Heart left ventricle (tissue), 16 donors: ENCODE measurements around the gene PDGFD. TPM values are rescaled to one million over a fixed set of nuclear protein-coding genes. Genes with fewer than 3 reads are reported as not detected.
"Not testable (repeated sequence)": the region's sequence is repeated elsewhere in the genome, so short reads cannot be mapped to it uniquely, and the experiment has no call there.

Experiments used
- ATAC-seq, 4 donors: fragments of 200-7000 bp; cut with Tn5 transposase; one replicate each; pipeline ENCODE4 v1.9.1; 2020 to 2022; ENCODE audit warnings: moderate library complexity in 4 of 4, mild to moderate bottlenecking in 3 of 4, moderate number of reproducible peaks in 1 of 4
- DNase-seq, 5 donors: peaks; one replicate each; pipeline ENCODE4 v3.0.0-alpha.2; 2020
- H3K27ac ChIP-seq, 12 donors: fragments of 200-600 bp; sonication (generic) in 4 of 12; one replicate each; pipeline versions ENCODE4 v1.5.0 to v1.8.0; 2016 to 2022; ENCODE audit warnings: mild to moderate bottlenecking in 2 of 12
- H3K27me3 ChIP-seq, 9 donors: fragments of 200-600 bp; sonication (generic) in 2 of 9; one replicate each; pipeline versions ENCODE4 v1.5.1 to v1.8.0; 2016 to 2022; ENCODE audit warnings: mild to moderate bottlenecking in 3 of 9
- H3K36me3 ChIP-seq, 9 donors: fragments of 200-600 bp; sonication (generic) in 2 of 9; one replicate each; pipeline versions ENCODE4 v1.5.0 to v1.8.0; 2018 to 2022; ENCODE audit warnings: mild to moderate bottlenecking in 2 of 9
- H3K4me1 ChIP-seq, 12 donors: fragments of 200-600 bp; sonication (generic) in 4 of 12; one replicate each; pipeline versions ENCODE4 v1.5.0 to v1.8.0; 2016 to 2022; ENCODE audit warnings: mild to moderate bottlenecking in 3 of 12
- H3K4me3 ChIP-seq, 12 donors: fragments of 200-600 bp; sonication (generic) in 4 of 12; one replicate each; pipeline versions ENCODE4 v1.5.0 to v1.8.0; 2017 to 2022; ENCODE audit warnings: mild to moderate bottlenecking in 9 of 12, moderate library complexity in 4 of 12
- H3K9me3 ChIP-seq, 12 donors: fragments of 200-600 bp; sonication (generic) in 4 of 12; one replicate each; pipeline versions ENCODE4 v1.5.0 to v1.8.0; 2016 to 2022; ENCODE audit warnings: mild to moderate bottlenecking in 1 of 12
- POLR2A ChIP-seq, 2 donors: fragments of 450-650 bp; IDR thresholded peaks; one replicate each; pipeline ENCODE4 v1.6.1; 2017; ENCODE audit warnings: antibody characterized with exemption in 2 of 2, mild to moderate bottlenecking in 2 of 2, moderate library complexity in 2 of 2
- WGBS, 4 donors: extraction: QIAGEN DNeasy Blood & Tissue Kit in 2 of 4; methylation state at CpG; one replicate each; pipeline versions ENCODE4 v1.1.5 to v1.1.7; 2013 to 2018; 5-methylcytosine and 5-hydroxymethylcytosine counted together
- intact Hi-C, 10 donors: fragments of 100-400 bp; cut with DNase I; formaldehyde crosslinking; loops; one replicate each; pipeline versions ENCODE4 v1.11.1 to v1.14.2; 2022
- polyA plus RNA-seq, 2 donors: library from polyadenylated mRNA; stranded (reverse); fragments of 200-250 nt; gene quantifications; one replicate each; pipeline ENCODE4 v1.2.3, GENCODE V29; 2013
- total RNA-seq, 9 donors: library from RNA; depleted of rRNA in 2 of 9; stranded (reverse); fragments of >200 nt in 2 of 9; fragmentation: NEBNext Ultra II Directional in 3 of 9; extraction: Animal tissue kit (Norgen Biotek cat#: 25700) in 3 of 9; gene quantifications; one replicate each; pipeline versions ENCODE4 v1.1.0 to v1.2.4, GENCODE V29; 2016 to 2023
- TF ChIP-seq, protein P1 (sequence below), 12 donors: fragments of 200-600 bp; sonication (generic) in 4 of 12; IDR thresholded peaks; one replicate each; pipeline versions ENCODE4 v1.5.0 to v1.8.0; 2018 to 2022; ENCODE audit warnings: antibody characterized with exemption in 12 of 12, mild to moderate bottlenecking in 5 of 12
- donor health status: ischemic (EF 13 %, LVEDD 7.1; RV severe dilation, severe dysfunction).
- donor health status: healthy with polysubstance abuse.
- donor health status: DM: no; HTN: yes; CAD: no.
- donor health status: DM: no; HTN: no; CAD: no.
- donor health status: ischemic (EF 25% LVEDD 6.9; RV normal size, moderate dysfunction).
- donor health status: ischemic (EF 25% LVEDD 5.7; RV mildly dilated, moderate dysfunction).
- donor health status: healthy.
- donor health status: DM: yes; HTN: yes; CAD: no.
- donor health status: ischemic (EF 35%, LVEDD 5.7; RV mildly dilated, moderate dysfunction).
- donor health status: nonischemic (EF 11% LVEDD 7.7; RV severe dilation, severe dysfunction).
- donor health status: DM: yes; HTN: yes; CAD: no.
- donor health status: PGD.
- donor health status: ischemic (EF 29% LVEDD 5.4; RV normal size, mild dysfunction).
- donor health status: nonischemic (EF 23%, LVEDD 6.1; RV moderate dilation, normal function).

The PDGFD gene
- total and polyA plus RNA-seq, 11 donors: 3.6 to 24.6 (median 15.3) TPM

DNA sequence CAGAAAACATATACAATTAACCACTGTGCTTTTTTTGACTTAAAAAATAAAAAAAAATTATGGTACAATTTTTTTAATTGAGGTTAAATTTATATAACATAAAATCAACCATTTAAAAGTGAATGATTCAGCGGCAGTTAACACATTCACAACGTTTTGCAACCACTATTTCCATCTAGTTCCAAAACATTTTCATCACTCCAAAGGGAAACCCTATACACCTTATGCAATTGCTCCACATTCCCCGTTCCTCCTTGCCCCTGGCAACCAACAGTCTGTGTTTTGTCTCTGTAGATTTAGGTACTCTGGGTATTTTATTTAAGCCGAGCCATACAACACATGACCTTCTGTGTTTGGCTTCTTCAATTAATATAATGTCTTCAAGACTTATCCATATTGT, 112.2 kb downstream of the PDGFD start:
- H3K9me3 ChIP-seq: peaks cover 0 to 4% (median 0%) of the 10 kb centered on the region in 12 donors
- no peaks in the 10 kb centered on the region for H3K27me3 ChIP-seq
- no peak overlapping the region for H3K27ac ChIP-seq
- peaks cover 0 to 11% (median 0%) of the 10 kb centered on the region in 12 donors for H3K4me1 ChIP-seq
- H3K36me3 ChIP-seq: no peaks in the 10 kb centered on the region
- DNase-seq (no peak), ATAC-seq (no peak)
- intact Hi-C loops: no loop called here
- no peak overlapping the region for H3K4me3 ChIP-seq
- WGBS, 4 donors: 86 to 93% (median 88%) methylated on average over 4 of the region's 4 CpGs
- no peak for TF ChIP-seq POLR2A (IDR thresholded peaks at IDR 0.05)
- TF ChIP-seq, protein P1, sequence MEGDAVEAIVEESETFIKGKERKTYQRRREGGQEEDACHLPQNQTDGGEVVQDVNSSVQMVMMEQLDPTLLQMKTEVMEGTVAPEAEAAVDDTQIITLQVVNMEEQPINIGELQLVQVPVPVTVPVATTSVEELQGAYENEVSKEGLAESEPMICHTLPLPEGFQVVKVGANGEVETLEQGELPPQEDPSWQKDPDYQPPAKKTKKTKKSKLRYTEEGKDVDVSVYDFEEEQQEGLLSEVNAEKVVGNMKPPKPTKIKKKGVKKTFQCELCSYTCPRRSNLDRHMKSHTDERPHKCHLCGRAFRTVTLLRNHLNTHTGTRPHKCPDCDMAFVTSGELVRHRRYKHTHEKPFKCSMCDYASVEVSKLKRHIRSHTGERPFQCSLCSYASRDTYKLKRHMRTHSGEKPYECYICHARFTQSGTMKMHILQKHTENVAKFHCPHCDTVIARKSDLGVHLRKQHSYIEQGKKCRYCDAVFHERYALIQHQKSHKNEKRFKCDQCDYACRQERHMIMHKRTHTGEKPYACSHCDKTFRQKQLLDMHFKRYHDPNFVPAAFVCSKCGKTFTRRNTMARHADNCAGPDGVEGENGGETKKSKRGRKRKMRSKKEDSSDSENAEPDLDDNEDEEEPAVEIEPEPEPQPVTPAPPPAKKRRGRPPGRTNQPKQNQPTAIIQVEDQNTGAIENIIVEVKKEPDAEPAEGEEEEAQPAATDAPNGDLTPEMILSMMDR (IDR thresholded peaks at IDR 0.05): no peak

DNA sequence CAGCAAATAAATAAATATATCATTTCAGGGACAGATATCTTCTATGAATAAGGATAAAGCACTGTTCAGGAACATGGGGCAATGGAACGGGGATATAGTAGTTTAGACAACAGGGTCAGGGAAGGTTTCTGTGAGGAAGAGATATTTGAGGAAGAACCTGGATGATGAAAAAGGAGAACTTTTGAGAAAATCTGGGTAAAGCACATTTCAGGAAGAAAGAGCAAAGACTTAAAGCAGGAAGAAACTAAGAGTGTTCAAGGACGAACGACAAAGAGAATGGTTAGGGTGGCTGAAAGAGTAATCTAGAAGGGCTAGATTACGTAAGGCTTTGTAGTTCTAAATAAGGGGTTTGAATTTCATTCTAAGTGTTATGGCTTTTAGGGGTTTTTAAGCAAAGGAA, 114.8 kb downstream of the PDGFD start:
- Histone ChIP-seq H3K36me3 (no peaks in the 10 kb centered on the region), H3K27ac (no peak overlapping the region), H3K4me1 (peaks cover 0 to 11% (median 0%) of the 10 kb centered on the region in 12 donors), H3K27me3 (no peaks in the 10 kb centered on the region), H3K4me3 (no peak overlapping the region), H3K9me3 (peaks cover 0 to 6% (median 0%) of the 10 kb centered on the region in 12 donors)
- intact Hi-C loops: no loop called here
- 68 to 92% (median 90%) methylated on average over 4 of the region's 4 CpGs for WGBS, 4 donors
- TF ChIP-seq POLR2A (IDR thresholded peaks at IDR 0.05): no peak
- DNase-seq (no peak), ATAC-seq (no peak)

DNA sequence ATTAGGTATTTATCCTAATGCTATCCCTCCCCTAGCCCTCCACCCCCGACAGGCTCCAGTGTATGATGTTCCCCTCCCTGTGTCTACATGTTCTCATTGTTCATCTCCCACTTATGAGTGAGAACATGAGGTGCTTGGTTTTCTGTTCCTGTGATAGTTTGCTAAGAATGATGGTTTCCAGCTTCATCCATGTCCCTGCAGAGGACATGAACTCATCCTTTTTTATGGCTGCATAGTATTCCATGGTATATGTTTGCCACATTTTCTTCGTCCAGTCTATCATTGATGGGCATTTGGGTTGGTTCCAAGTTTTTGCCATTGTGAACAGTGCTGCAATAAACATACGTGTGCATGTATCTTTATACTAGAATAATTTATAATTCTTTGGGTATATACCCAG, 117.1 kb downstream of the PDGFD start:
- H3K9me3 ChIP-seq, DNase-seq, H3K4me3 ChIP-seq, ATAC-seq, H3K36me3 ChIP-seq, H3K27ac ChIP-seq, intact Hi-C loops, H3K27me3 ChIP-seq, H3K4me1 ChIP-seq: not testable (repeated sequence)
- 88 to 97% (median 96%) methylated on average over 3 of the region's 3 CpGs for WGBS, 4 donors

DNA sequence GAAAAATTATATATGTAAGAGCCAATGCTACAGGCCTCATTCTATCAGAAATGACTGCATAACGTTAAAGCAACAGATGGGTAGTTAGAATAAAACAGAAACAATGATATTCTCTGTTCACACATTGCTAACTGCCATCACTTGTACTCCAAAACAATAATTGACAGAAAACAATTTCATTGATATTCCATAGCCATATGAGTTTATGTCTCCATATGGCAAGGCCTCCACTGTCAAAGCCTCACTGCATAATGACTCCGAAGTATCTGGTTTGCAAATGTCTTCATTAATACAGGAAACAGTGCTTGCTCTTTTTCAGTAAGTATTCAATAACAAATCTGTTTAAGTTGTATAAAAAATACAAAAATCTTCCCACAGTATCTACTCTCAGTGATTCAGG, 117.6 kb downstream of the PDGFD start:
- no peak overlapping the region for H3K4me3 ChIP-seq
- TF ChIP-seq, protein P1 (IDR thresholded peaks at IDR 0.05): no peak
- TF ChIP-seq POLR2A (IDR thresholded peaks at IDR 0.05): no peak
- H3K27me3 ChIP-seq: no peaks in the 10 kb centered on the region
- no peaks in the 10 kb centered on the region for H3K36me3 ChIP-seq
- no peak overlapping the region for H3K27ac ChIP-seq
- ATAC-seq (no peak), DNase-seq (no peak)
- H3K9me3 ChIP-seq: peaks cover 0 to 6% (median 0%) of the 10 kb centered on the region in 12 donors
- WGBS, 4 donors: 95 to 99% (median 96%) methylated on average over 2 of the region's 2 CpGs
- intact Hi-C loops: no loop called here
- H3K4me1 ChIP-seq: peaks cover 0 to 7% (median 0%) of the 10 kb centered on the region in 12 donors

DNA sequence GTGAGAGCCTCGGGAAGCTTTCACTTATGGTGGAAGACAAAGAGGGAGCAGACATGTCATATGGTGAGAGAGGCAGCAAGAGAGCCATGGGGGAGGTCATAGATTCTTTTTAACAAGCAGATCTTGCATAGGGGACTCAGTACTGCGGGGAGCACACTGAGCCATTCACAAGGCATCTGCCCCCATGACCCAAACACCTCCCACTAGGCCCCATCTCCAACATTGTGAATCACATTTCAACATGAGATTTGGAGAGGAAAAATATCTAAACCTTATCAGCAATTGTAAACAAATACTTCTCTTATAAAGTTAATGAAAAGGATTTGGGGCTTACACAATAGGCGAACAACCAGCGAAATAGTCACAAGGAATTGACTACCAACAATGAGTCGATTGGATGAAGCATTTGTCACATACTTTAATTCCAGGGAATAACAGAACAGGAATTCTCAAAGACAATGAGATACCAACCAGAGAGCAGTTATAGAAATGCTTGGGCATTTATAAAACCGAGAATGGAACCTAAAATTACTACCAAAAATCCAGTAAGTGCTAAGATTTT, 120.2 kb downstream of the PDGFD start:
- intact Hi-C loops: no loop called here
- H3K4me1 ChIP-seq: no peaks in the 10 kb centered on the region
- no peak overlapping the region for H3K27ac ChIP-seq
- no peak overlapping the region for H3K4me3 ChIP-seq
- H3K27me3 ChIP-seq: no peaks in the 10 kb centered on the region
- ATAC-seq (no peak), DNase-seq (no peak)
- H3K9me3 ChIP-seq: peaks cover 0 to 6% (median 0%) of the 10 kb centered on the region in 12 donors
- no peaks in the 10 kb centered on the region for H3K36me3 ChIP-seq
- no peak for TF ChIP-seq POLR2A (IDR thresholded peaks at IDR 0.05)
- TF ChIP-seq, protein P1 (IDR thresholded peaks at IDR 0.05): no peak
- 85 to 93% (median 90%) methylated on average over 6 of the region's 6 CpGs for WGBS, 4 donors
